Erythroblast (primary cell): ENCODE data around the gene CGB7.
"Not testable (repeated sequence)": the region's sequence is repeated elsewhere in the genome, so short reads cannot be mapped to it uniquely, and the experiment has no call there.

ENCODE experiments used
- GATA1 ChIP-seq: IDR thresholded peaks from 2 replicates; pipeline ENCODE4 v1.6.1; 2011; ENCODE audit warnings: low read depth, mild to moderate bottlenecking, control low read depth, low read length, moderate library complexity
- POLR2A ChIP-seq: IDR thresholded peaks from 2 replicates; pipeline ENCODE4 v1.6.1; 2011; ENCODE audit warnings: mild to moderate bottlenecking, low read length

DNA sequence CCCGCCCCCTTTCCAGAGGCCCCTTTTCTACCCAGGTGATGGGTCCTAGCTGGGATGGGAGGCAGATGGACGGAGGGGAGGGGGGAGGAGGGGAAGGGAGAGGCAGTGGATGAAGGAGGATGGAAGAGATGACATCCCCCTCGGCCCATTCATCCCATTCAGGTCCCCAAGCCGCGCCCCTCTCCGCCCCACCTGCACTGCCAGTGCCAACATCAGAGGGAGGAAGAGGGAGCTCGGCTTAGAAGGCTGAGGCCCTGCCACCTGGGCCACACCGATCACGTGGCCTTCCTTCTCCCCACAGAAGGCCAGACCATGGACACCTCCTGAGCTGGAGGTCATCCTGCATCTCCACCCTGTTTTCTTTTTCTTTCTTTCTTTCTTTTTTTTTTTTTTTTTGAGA lies 28.9 kb downstream of the CGB7 start:
- TF ChIP-seq POLR2A, GATA1: not testable (repeated sequence)
